Measurements from ENCODE around the gene XYLT2. TPM values are rescaled to one million over a fixed set of nuclear protein-coding genes. Genes with fewer than 3 reads are reported as not detected.

Gene XYLT2
- total RNA-seq, 1 experiment from 2014 or later, result 39.7 TPM

DNA sequence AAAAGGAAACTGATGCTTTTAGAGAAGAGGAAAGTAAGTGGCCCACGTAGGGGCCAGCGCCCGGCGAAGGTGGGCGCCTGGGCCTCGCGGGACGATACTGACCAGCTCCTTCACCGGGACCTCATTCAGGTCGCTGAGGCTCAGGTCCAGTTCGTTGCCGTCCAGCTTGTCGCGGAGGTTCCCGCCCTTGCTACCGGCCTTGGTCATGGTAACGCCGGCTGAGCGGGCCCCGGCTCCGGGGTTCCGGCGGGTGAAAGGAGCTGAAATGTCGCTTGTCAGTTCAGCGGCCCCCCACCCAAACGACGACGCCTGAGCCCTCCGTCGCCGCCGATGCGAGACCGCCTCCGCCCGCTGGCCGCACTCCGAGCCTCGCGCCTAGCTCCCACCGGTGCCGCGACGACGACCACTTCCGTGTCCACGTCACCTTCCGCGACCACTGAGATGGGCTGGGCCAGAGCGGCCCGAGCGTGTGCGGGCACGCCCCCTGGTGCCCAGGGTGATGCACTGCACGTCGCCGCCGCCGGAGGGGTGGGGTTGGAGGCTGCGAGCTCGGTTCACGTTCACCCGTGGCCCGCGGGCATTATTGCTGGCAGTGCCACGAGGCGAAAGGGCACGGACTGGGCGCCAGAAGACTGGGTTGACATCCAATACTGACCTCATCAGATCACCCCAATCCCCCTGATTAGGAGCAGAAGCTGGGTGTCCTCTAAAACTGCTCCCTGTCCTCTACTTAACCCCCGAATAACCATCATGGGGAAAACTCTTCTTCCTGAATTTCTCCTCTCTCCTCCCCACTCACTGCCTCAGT, 51.4 kb downstream of the XYLT2 start, which contains the start of gene LRRC59 (continued):
- TF ChIP-seq, protein P1, sequence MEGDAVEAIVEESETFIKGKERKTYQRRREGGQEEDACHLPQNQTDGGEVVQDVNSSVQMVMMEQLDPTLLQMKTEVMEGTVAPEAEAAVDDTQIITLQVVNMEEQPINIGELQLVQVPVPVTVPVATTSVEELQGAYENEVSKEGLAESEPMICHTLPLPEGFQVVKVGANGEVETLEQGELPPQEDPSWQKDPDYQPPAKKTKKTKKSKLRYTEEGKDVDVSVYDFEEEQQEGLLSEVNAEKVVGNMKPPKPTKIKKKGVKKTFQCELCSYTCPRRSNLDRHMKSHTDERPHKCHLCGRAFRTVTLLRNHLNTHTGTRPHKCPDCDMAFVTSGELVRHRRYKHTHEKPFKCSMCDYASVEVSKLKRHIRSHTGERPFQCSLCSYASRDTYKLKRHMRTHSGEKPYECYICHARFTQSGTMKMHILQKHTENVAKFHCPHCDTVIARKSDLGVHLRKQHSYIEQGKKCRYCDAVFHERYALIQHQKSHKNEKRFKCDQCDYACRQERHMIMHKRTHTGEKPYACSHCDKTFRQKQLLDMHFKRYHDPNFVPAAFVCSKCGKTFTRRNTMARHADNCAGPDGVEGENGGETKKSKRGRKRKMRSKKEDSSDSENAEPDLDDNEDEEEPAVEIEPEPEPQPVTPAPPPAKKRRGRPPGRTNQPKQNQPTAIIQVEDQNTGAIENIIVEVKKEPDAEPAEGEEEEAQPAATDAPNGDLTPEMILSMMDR (IDR thresholded peaks at IDR 0.05), result peak; percentile 98
- TF ChIP-seq GRHL2 (CRISPR knock-in tag; IDR thresholded peaks at IDR 0.05; ENCODE audit: insufficient replicate concordance, severe bottlenecking) (no peak), NR2C2 (CRISPR knock-in tag; IDR thresholded peaks at IDR 0.05) (0 out of 2 replicates have a peak, but pooled peaks have one; percentile 56), SOX15 (CRISPR knock-in tag; IDR thresholded peaks at IDR 0.05) (no peak), GABPB1 (CRISPR knock-in tag; IDR thresholded peaks at IDR 0.05) (peak; percentile 93), TEAD4 (CRISPR knock-in tag; IDR thresholded peaks at IDR 0.05) (peak; percentile 50; the same call in 1 of the 2 replicates), NFATC4 (CRISPR knock-in tag; IDR thresholded peaks at IDR 0.05) (no peak), ETV6 (CRISPR knock-in tag; IDR thresholded peaks at IDR 0.05) (peak; percentile 98), MYBL2 (CRISPR knock-in tag; IDR thresholded peaks at IDR 0.05) (peak; percentile 94), ESRRA (CRISPR knock-in tag; IDR thresholded peaks at IDR 0.05; ENCODE audit: borderline replicate concordance) (peak; percentile 86; the same call in 1 of the 2 replicates), NFE2L1 (CRISPR knock-in tag; IDR thresholded peaks at IDR 0.05) (peak; percentile 89), NFYB (CRISPR knock-in tag; conservative IDR thresholded peaks at IDR 0.05; ENCODE audit: low read depth) (peak; percentile 17; the same call in 1 of the 2 replicates), SMAD3 (CRISPR knock-in tag; IDR thresholded peaks at IDR 0.05; ENCODE audit: borderline replicate concordance) (peak; percentile 75; the same call in 1 of the 2 replicates), CREM (CRISPR knock-in tag; IDR thresholded peaks at IDR 0.05) (peak; percentile 96)
- TF ChIP-seq, protein P2, sequence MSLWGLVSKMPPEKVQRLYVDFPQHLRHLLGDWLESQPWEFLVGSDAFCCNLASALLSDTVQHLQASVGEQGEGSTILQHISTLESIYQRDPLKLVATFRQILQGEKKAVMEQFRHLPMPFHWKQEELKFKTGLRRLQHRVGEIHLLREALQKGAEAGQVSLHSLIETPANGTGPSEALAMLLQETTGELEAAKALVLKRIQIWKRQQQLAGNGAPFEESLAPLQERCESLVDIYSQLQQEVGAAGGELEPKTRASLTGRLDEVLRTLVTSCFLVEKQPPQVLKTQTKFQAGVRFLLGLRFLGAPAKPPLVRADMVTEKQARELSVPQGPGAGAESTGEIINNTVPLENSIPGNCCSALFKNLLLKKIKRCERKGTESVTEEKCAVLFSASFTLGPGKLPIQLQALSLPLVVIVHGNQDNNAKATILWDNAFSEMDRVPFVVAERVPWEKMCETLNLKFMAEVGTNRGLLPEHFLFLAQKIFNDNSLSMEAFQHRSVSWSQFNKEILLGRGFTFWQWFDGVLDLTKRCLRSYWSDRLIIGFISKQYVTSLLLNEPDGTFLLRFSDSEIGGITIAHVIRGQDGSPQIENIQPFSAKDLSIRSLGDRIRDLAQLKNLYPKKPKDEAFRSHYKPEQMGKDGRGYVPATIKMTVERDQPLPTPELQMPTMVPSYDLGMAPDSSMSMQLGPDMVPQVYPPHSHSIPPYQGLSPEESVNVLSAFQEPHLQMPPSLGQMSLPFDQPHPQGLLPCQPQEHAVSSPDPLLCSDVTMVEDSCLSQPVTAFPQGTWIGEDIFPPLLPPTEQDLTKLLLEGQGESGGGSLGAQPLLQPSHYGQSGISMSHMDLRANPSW (CRISPR knock-in tag; conservative IDR thresholded peaks at IDR 0.05; ENCODE audit: low read depth), result no peak
- TF ChIP-seq, protein P3, sequence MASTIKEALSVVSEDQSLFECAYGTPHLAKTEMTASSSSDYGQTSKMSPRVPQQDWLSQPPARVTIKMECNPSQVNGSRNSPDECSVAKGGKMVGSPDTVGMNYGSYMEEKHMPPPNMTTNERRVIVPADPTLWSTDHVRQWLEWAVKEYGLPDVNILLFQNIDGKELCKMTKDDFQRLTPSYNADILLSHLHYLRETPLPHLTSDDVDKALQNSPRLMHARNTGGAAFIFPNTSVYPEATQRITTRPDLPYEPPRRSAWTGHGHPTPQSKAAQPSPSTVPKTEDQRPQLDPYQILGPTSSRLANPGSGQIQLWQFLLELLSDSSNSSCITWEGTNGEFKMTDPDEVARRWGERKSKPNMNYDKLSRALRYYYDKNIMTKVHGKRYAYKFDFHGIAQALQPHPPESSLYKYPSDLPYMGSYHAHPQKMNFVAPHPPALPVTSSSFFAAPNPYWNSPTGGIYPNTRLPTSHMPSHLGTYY (CRISPR knock-in tag; IDR thresholded peaks at IDR 0.05), result no peak
- TF ChIP-seq, protein P4, sequence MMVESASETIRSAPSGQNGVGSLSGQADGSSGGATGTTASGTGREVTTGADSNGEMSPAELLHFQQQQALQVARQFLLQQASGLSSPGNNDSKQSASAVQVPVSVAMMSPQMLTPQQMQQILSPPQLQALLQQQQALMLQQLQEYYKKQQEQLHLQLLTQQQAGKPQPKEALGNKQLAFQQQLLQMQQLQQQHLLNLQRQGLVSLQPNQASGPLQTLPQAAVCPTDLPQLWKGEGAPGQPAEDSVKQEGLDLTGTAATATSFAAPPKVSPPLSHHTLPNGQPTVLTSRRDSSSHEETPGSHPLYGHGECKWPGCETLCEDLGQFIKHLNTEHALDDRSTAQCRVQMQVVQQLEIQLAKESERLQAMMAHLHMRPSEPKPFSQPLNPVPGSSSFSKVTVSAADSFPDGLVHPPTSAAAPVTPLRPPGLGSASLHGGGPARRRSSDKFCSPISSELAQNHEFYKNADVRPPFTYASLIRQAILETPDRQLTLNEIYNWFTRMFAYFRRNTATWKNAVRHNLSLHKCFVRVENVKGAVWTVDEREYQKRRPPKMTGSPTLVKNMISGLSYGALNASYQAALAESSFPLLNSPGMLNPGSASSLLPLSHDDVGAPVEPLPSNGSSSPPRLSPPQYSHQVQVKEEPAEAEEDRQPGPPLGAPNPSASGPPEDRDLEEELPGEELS (CRISPR knock-in tag; IDR thresholded peaks at IDR 0.05), result peak; percentile 96
- TF ChIP-seq, protein P5, sequence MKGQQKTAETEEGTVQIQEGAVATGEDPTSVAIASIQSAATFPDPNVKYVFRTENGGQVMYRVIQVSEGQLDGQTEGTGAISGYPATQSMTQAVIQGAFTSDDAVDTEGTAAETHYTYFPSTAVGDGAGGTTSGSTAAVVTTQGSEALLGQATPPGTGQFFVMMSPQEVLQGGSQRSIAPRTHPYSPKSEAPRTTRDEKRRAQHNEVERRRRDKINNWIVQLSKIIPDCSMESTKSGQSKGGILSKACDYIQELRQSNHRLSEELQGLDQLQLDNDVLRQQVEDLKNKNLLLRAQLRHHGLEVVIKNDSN (CRISPR knock-in tag; IDR thresholded peaks at IDR 0.05), result peak; percentile 66
- TF ChIP-seq, protein P6, sequence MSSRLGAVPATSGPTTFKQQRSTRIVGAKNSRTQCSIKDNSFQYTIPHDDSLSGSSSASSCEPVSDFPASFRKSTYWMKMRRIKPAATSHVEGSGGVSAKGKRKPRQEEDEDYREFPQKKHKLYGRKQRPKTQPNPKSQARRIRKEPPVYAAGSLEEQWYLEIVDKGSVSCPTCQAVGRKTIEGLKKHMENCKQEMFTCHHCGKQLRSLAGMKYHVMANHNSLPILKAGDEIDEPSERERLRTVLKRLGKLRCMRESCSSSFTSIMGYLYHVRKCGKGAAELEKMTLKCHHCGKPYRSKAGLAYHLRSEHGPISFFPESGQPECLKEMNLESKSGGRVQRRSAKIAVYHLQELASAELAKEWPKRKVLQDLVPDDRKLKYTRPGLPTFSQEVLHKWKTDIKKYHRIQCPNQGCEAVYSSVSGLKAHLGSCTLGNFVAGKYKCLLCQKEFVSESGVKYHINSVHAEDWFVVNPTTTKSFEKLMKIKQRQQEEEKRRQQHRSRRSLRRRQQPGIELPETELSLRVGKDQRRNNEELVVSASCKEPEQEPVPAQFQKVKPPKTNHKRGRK (CRISPR knock-in tag; IDR thresholded peaks at IDR 0.05; ENCODE audit: borderline replicate concordance), result no peak
